Gastrocnemius medialis (tissue), 4 donors: Measurements from ENCODE around the gene RIOK2. TPM values are rescaled to one million over a fixed set of nuclear protein-coding genes. Genes with fewer than 3 reads are reported as not detected.
A peak's percentile ranks its signal among the peaks of the same experiment; 100 is the strongest.

Source experiments
- ATAC-seq, 2 donors: fragments of 150-250 bp; one replicate each; pipeline ENCODE4 v1.9.1; 2016
- DNase-seq, 2 donors: peaks; one replicate each; pipeline ENCODE4 v3.0.0-alpha.2; 2019
- H3K27ac ChIP-seq, 4 donors: fragments of 200-600 bp; sonication (generic); 1 replicate in 1 of 4; 2 replicates in 3 of 4; pipeline ENCODE4 v1.5.1; 2016 to 2018; ENCODE audit warnings: mild to moderate bottlenecking in 2 of 4, moderate library complexity in 1 of 4
- H3K27me3 ChIP-seq, 3 donors: fragments of 200-600 bp; sonication (generic) in 2 of 3; 1 replicate in 1 of 3; 2 replicates in 2 of 3; pipeline versions ENCODE4 v1.5.1 to v1.6.0; 2016 to 2019; ENCODE audit warnings: mild to moderate bottlenecking in 1 of 3, moderate library complexity in 1 of 3
- H3K36me3 ChIP-seq, 2 donors: fragments of 200-600 bp; sonication (generic) in 1 of 2; one replicate each; pipeline ENCODE4 v1.5.1; 2017 to 2018
- H3K4me1 ChIP-seq, 2 donors: fragments of 200-600 bp; sonication (generic) in 1 of 2; one replicate each; pipeline ENCODE4 v1.5.1; 2016 to 2017; ENCODE audit warnings: mild to moderate bottlenecking in 2 of 2
- H3K4me3 ChIP-seq, 4 donors: fragments of 200-600 bp; sonication (generic) in 3 of 4; 1 replicate in 1 of 4; 2 replicates in 3 of 4; pipeline ENCODE4 v1.5.1; 2016 to 2019; ENCODE audit warnings: mild to moderate bottlenecking in 2 of 4
- H3K9me3 ChIP-seq, 3 donors: fragments of 200-600 bp; sonication (generic) in 2 of 3; 1 replicate in 1 of 3; 2 replicates in 2 of 3; pipeline ENCODE4 v1.5.1; 2016 to 2019
- POLR2A ChIP-seq, 2 donors: fragments of 450-650 bp; IDR thresholded peaks; one replicate each; pipeline ENCODE4 v1.6.1; 2017; ENCODE audit warnings: antibody characterized with exemption in 2 of 2, mild to moderate bottlenecking in 2 of 2, moderate library complexity in 2 of 2
- in situ Hi-C, 4 donors: fragments of 200-750 bp; cut with MboI; loops; one replicate each; pipeline versions ENCODE4 v1.15.0 to v1.8.0; 2017; ENCODE audit warnings: low sequenced_read_pairs in 4 of 4
- intact Hi-C: fragments of 100-400 bp; cut with DNase I; formaldehyde crosslinking; loops from one replicate; pipeline ENCODE4 v1.15.1; 2023; ENCODE audit warnings: low total_unique reads
- total RNA-seq, 4 donors: library from RNA; depleted of rRNA; stranded (reverse); fragments of >200 nt; gene quantifications; one replicate each; pipeline versions ENCODE4 v1.1.0 to v1.2.3, GENCODE V29; 2016
- TF ChIP-seq, protein P1 (sequence below), 5 experiments: fragments of 450-650 bp in 3 of 5; fragments of 200-600 bp in 2 of 5; sonication (generic) in 2 of 5; IDR thresholded peaks in 4 of 5; conservative IDR thresholded peaks in 1 of 5; 1 replicate in 4 of 5; 2 replicates in 1 of 5; pipeline ENCODE4 v1.5.1; 2016 to 2019; ENCODE audit warnings: antibody characterized with exemption in 5 of 5, mild to moderate bottlenecking in 3 of 5, moderate library complexity in 3 of 5

Gene RIOK2
- total RNA-seq, 4 donors from 2014 or later: 9.8 to 34.4 (median 17.3) TPM

DNA sequence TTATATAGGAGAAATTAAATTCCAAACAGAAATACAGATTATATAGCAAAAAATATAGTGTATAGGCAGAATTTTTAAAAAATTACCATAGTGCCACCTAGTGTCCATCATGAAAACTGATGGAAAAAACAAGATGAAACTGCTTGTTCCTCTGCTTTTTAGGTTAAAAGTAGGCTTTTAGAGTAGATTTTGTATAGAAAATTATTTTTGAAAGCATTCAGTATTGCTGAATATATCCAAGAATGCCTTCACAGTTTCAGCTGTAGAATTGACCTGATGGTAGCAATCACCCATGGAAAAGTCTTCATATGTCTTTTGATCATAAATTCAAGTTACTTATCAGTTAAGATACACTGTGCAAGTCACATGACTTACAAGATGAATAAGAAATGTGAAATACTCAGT is 19.7 kb downstream of the RIOK2 start:
- Histone ChIP-seq H3K4me1 (no peaks in the 10 kb centered on the region), H3K9me3 (no peaks in the 10 kb centered on the region), H3K36me3 (peaks cover 0 to 70% of the 10 kb centered on the region in 2 donors), H3K4me3 (no peak overlapping the region), H3K27ac (no peak overlapping the region), H3K27me3 (no peaks in the 10 kb centered on the region)
- intact Hi-C loops (loop anchor here (2.0 to 10.0 kb wide), 7 partner anchors 121 to 819 kb away; no protein-coding TSS in a partner anchor), in situ Hi-C loops (loop anchor here (5.0 to 25.0 kb wide), 10 partner anchors 159 to 551 kb away; partner anchors contain the start of gene ERAP2 (in 1 of the 4))
- DNase-seq (no peak), ATAC-seq (no peak)
- TF ChIP-seq, protein P1, sequence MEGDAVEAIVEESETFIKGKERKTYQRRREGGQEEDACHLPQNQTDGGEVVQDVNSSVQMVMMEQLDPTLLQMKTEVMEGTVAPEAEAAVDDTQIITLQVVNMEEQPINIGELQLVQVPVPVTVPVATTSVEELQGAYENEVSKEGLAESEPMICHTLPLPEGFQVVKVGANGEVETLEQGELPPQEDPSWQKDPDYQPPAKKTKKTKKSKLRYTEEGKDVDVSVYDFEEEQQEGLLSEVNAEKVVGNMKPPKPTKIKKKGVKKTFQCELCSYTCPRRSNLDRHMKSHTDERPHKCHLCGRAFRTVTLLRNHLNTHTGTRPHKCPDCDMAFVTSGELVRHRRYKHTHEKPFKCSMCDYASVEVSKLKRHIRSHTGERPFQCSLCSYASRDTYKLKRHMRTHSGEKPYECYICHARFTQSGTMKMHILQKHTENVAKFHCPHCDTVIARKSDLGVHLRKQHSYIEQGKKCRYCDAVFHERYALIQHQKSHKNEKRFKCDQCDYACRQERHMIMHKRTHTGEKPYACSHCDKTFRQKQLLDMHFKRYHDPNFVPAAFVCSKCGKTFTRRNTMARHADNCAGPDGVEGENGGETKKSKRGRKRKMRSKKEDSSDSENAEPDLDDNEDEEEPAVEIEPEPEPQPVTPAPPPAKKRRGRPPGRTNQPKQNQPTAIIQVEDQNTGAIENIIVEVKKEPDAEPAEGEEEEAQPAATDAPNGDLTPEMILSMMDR (IDR thresholded peaks at IDR 0.05 in 4 of 5, conservative IDR thresholded peaks at IDR 0.05 in 1 of 5): peak in 4 of 5 experiments; percentile 21 to 65 (median 44)
- no peak for TF ChIP-seq POLR2A (IDR thresholded peaks at IDR 0.05)

DNA sequence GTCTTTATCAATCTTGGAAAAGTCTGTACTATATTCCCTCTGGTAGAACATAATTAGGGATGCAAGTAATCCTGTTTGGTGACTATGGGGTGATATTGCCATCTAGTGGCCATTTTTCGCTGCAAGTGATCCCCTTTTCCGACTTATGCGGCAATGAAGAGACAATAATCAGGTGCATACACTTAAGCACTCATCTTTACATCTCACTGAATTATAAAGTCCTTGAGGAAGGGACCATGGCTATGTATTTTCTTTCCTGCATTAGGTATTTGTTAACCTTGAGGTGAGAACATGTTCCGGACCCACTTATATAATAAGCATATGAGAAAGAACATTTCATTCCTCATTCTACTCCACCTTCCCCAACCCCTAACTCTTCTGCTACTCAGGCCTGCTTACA is 21.0 kb downstream of the RIOK2 start:
- no peaks in the 10 kb centered on the region for H3K4me1 ChIP-seq
- ATAC-seq (peak; percentile 66 to 86), DNase-seq (peak; percentile 10 to 36)
- intact Hi-C loops (loop anchor here (1.0 to 10.0 kb wide), 8 partner anchors 120 to 817 kb away; no protein-coding TSS in a partner anchor), in situ Hi-C loops (loop anchor here (5.0 to 25.0 kb wide), 10 partner anchors 157 to 550 kb away; partner anchors contain the start of gene ERAP2 (in 1 of the 4))
- H3K4me3 ChIP-seq: no peak overlapping the region
- peaks cover 0 to 57% of the 10 kb centered on the region in 2 donors for H3K36me3 ChIP-seq
- no peaks in the 10 kb centered on the region for H3K27me3 ChIP-seq
- TF ChIP-seq, protein P1 (IDR thresholded peaks at IDR 0.05 in 4 of 5, conservative IDR thresholded peaks at IDR 0.05 in 1 of 5): peak; percentile 75 to 89 (median 81)
- TF ChIP-seq POLR2A (IDR thresholded peaks at IDR 0.05): no peak
- H3K9me3 ChIP-seq: no peaks in the 10 kb centered on the region
- no peak overlapping the region for H3K27ac ChIP-seq

DNA sequence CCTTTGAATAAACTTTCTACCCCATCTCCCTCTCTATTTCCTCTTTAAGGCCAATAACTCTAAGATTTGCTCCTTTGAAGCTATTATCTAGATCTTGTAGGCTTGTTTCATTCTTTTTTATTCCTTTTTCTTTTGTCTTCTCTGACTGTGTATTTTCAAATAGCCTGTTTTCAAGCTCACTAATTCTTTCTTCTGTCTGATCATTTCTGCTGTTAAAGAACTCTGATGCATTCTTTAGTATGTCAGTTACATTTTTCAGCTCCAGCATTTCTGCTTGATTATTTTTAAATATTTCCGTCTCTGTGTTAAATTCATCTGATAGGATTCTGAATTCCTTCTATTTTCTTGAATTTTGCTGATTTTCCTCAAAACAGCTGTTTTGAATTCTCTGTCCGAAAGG is 25.4 kb downstream of the RIOK2 start:
- in situ Hi-C loops (loop anchor here (25.0 kb wide), 4 partner anchors 170 to 545 kb away; no protein-coding TSS in a partner anchor), intact Hi-C loops (no loop called here)
- no peaks in the 10 kb centered on the region for H3K4me1 ChIP-seq
- DNase-seq (no peak), ATAC-seq (no peak)
- no peak overlapping the region for H3K27ac ChIP-seq
- TF ChIP-seq, protein P1 (IDR thresholded peaks at IDR 0.05 in 4 of 5, conservative IDR thresholded peaks at IDR 0.05 in 1 of 5): no peak
- TF ChIP-seq POLR2A (IDR thresholded peaks at IDR 0.05): no peak
- no peak overlapping the region for H3K4me3 ChIP-seq
- H3K27me3 ChIP-seq: no peaks in the 10 kb centered on the region
- peaks cover 0 to 27% of the 10 kb centered on the region in 2 donors for H3K36me3 ChIP-seq
- H3K9me3 ChIP-seq: no peaks in the 10 kb centered on the region

DNA sequence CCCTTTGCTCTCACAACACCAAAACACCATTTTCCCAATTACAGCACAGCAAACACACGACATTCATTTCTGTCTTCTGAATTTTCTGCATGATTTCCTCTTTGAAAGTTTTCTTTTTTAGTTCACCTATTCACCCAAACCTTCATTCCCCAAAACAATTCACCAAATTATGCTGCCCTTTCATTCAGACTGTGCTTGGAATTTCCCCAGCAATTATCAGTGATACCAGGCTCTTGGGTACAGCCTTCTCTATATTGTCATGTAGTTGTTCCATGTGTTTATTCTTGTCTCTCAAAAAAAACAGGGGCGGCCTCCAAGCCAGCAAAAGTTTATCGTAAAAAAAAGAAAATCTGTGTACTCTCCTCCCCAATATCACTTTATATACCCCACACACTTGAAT is 31.7 kb downstream of the RIOK2 start:
- Histone ChIP-seq H3K4me3 (no peak overlapping the region), H3K27ac (no peak overlapping the region), H3K27me3 (no peaks in the 10 kb centered on the region), H3K36me3 (no peaks in the 10 kb centered on the region), H3K4me1 (no peaks in the 10 kb centered on the region), H3K9me3 (no peaks in the 10 kb centered on the region)
- ATAC-seq (no peak), DNase-seq (no peak)
- intact Hi-C loops: no loop called here
- TF ChIP-seq, protein P1 (IDR thresholded peaks at IDR 0.05 in 4 of 5, conservative IDR thresholded peaks at IDR 0.05 in 1 of 5): no peak
- no peak for TF ChIP-seq POLR2A (IDR thresholded peaks at IDR 0.05)
- in situ Hi-C loops: loop anchor here (25.0 kb wide), 4 partner anchors 164 to 539 kb away; no protein-coding TSS in a partner anchor
